MM.1S (cell line): Measurements from ENCODE around the gene MMP24OS.

Source experiments
- EZH2 ChIP-seq: fragments of 300-600 bp; sonication (generic); optimal IDR thresholded peaks from 2 replicates; pipeline ENCODE3; 2017; ENCODE audit warnings: low read depth, mild to moderate bottlenecking, antibody characterized with exemption, low read length, mixed read lengths
- TF ChIP-seq, protein P1 (sequence below): fragments of 300-600 bp; sonication (generic); IDR thresholded peaks from 2 replicates; pipeline ENCODE4 v1.5.1; 2016; ENCODE audit warnings: antibody characterized with exemption, low read length, mixed read lengths

DNA sequence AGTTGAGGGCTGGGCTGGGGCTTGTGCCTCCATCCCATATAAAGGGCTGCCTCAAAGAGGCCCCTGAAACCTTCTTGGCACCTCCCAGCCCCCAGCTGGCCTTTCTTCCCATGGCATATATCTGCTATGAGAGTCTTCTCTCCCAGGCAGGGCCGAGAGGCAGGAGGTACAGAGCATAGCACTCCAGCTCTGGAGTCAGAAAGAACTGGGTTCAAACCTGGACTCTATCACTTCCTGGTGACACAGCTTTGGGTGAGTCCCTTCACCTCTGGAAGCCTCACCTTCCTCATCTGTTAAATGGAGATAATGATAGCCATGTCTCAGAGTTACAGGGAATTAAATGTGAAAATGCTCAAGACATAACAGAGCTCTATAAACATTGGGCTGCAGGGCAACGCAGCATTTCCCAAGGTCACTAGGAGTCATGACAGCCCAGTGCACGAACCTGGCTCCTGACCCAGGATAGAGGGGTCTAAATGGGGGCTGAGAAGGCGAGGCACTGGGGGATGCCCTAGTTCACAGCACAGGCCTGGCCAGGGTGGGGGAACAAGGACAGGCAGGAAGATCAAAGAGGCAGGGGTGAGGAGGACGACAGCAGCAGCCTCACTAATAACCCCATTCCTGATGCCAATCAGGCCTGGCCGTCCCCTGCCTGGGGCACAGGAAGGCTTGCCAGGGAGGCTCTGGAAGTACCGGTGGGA is 12.4 kb upstream of the MMP24OS start:
- TF ChIP-seq, protein P1, sequence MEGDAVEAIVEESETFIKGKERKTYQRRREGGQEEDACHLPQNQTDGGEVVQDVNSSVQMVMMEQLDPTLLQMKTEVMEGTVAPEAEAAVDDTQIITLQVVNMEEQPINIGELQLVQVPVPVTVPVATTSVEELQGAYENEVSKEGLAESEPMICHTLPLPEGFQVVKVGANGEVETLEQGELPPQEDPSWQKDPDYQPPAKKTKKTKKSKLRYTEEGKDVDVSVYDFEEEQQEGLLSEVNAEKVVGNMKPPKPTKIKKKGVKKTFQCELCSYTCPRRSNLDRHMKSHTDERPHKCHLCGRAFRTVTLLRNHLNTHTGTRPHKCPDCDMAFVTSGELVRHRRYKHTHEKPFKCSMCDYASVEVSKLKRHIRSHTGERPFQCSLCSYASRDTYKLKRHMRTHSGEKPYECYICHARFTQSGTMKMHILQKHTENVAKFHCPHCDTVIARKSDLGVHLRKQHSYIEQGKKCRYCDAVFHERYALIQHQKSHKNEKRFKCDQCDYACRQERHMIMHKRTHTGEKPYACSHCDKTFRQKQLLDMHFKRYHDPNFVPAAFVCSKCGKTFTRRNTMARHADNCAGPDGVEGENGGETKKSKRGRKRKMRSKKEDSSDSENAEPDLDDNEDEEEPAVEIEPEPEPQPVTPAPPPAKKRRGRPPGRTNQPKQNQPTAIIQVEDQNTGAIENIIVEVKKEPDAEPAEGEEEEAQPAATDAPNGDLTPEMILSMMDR, result no peak
- no peak for TF ChIP-seq EZH2
